Measurements from ENCODE around the gene FRYL.
A peak's percentile ranks its signal among the peaks of the same experiment; 100 is the strongest.

The FRYL gene

DNA sequence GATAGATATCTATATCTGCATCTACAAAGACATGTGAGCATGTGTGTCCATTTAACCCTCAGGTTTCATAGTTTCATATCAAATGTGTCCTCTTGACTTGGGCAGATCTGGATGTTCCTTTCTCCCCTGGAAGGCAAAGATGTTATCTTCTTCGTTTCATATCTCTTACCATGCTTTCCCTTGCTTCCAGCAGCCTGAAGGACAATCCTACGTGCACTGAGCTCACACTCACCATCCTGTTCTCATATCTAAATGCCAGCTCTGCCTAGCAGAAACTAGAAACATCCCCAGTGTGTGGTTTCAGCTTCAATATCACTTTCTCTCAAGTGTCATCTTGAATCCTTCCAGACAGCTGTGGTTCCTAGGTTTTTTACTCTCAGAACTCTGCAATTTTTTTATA, 223.8 kb downstream of the FRYL start:
- no peak for DNase-seq (ENCODE audit: extremely low read depth, low read depth)
- TF ChIP-seq, protein P1, sequence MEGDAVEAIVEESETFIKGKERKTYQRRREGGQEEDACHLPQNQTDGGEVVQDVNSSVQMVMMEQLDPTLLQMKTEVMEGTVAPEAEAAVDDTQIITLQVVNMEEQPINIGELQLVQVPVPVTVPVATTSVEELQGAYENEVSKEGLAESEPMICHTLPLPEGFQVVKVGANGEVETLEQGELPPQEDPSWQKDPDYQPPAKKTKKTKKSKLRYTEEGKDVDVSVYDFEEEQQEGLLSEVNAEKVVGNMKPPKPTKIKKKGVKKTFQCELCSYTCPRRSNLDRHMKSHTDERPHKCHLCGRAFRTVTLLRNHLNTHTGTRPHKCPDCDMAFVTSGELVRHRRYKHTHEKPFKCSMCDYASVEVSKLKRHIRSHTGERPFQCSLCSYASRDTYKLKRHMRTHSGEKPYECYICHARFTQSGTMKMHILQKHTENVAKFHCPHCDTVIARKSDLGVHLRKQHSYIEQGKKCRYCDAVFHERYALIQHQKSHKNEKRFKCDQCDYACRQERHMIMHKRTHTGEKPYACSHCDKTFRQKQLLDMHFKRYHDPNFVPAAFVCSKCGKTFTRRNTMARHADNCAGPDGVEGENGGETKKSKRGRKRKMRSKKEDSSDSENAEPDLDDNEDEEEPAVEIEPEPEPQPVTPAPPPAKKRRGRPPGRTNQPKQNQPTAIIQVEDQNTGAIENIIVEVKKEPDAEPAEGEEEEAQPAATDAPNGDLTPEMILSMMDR (IDR thresholded peaks at IDR 0.05; ENCODE audit: low read depth, low read length, missing control alignments): no peak
- H3K4me3 ChIP-seq (replicated peaks; ENCODE audit: low read depth, low read length): no peak overlapping the region

DNA sequence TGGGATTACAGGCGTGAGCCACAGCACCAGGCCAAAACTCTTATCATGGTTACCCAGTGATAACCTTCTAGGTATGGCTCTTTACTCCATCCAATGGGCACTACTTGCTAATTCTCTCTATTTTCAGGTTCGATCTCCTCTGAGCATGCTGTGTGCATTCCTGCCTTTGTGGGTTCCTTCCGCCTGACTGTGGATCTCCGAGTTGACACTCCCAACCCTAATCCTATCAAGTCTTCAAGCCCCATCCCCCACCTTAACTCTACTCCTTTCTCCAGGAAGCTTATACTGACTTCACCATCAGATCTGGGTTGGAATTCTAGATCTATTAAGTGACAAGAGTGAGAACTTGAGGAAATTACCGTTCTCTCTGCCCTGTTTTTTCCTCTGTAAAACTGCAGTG, 225.5 kb downstream of the FRYL start:
- TF ChIP-seq, protein P1 (IDR thresholded peaks at IDR 0.05; ENCODE audit: low read depth, low read length, missing control alignments): no peak
- no peak for DNase-seq (ENCODE audit: extremely low read depth, low read depth)
- H3K4me3 ChIP-seq (replicated peaks; ENCODE audit: low read depth, low read length): no peak overlapping the region

DNA sequence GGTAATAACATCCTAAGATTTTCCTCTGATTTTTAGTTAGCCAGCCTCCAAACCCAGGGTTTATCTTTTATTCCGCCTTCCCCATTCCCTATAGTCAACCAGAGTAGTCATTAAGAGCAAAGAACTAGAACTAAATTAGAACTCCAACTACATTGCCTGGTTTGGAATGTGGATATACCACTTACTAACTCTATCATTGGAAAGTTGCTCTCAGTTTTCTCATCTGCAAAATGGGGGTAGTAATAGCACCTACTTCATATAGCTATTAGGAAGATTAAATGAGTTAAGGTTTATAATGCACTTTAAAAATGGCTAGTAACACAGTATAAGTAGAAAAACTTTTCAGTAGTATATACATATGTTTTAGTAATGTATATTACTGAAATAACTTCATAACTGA, 226.4 kb downstream of the FRYL start:
- TF ChIP-seq, protein P1 (IDR thresholded peaks at IDR 0.05; ENCODE audit: low read depth, low read length, missing control alignments): no peak
- DNase-seq (ENCODE audit: extremely low read depth, low read depth): no peak
- H3K4me3 ChIP-seq (replicated peaks; ENCODE audit: low read depth, low read length): no peak overlapping the region

DNA sequence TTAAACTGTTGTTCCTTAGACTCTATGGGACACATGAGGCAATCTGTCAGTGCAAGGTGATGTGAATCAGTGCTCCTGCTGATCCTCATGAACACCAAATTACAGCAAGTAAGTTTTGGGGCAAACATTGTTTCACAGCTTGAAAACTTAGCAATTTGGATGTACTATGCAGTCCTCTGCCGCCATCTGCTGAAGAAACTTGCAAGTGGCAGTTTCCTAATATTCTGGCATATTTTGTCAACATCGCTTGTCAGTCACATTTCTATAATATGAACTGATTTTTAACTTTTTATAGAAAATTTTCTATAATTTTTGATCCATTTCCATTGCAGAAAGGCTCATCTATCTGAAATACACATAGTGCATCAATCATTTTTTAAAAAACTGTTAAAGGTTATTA, 233.7 kb downstream of the FRYL start:
- H3K4me3 ChIP-seq (replicated peaks; ENCODE audit: low read depth, low read length): no peak overlapping the region
- TF ChIP-seq, protein P1 (IDR thresholded peaks at IDR 0.05; ENCODE audit: low read depth, low read length, missing control alignments): peak; percentile 50
- peak; percentile 4 for DNase-seq (ENCODE audit: extremely low read depth, low read depth)

DNA sequence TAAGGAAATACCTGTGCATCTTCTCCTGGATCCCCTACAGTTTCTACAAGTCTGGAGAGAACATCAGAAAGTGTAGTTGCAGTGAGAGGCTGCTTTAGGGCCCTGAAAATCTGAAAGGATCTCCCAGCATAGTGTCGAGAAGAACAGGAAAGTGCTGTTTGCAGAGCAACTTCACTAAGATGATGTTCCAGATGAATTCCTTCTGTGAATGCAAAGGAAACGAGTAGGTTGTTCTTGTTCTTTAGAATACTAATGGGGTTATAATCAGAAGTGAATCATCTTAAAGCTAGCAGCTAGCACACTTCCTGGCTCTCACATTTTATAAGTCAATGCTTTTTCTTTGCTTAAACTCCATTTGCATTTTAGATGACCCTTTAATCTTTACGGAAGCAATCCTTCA, 236.3 kb downstream of the FRYL start:
- no peak for DNase-seq (ENCODE audit: extremely low read depth, low read depth)
- TF ChIP-seq, protein P1 (IDR thresholded peaks at IDR 0.05; ENCODE audit: low read depth, low read length, missing control alignments): no peak
- H3K4me3 ChIP-seq (replicated peaks; ENCODE audit: low read depth, low read length): no peak overlapping the region

DNA sequence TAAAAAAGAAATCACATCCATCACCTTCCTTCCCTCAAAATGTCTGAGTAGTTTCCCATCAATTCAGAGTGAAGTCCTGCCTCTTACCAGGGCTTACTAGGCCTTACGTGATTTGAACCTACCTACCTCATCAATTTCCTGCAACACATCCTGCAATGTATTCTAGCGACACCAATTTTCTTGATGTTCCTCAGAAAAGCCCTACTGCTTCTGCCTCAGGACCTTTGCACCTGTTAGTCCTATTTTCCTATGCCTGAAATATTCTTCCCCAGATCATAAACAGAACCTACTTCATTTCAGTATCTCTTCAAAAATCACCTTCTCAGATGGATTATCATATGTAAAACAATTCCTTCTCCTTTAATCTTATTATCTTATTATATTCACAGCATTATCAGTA, 237.2 kb downstream of the FRYL start:
- no peak overlapping the region for H3K4me3 ChIP-seq (replicated peaks; ENCODE audit: low read depth, low read length)
- TF ChIP-seq, protein P1 (IDR thresholded peaks at IDR 0.05; ENCODE audit: low read depth, low read length, missing control alignments): no peak
- no peak for DNase-seq (ENCODE audit: extremely low read depth, low read depth)

DNA sequence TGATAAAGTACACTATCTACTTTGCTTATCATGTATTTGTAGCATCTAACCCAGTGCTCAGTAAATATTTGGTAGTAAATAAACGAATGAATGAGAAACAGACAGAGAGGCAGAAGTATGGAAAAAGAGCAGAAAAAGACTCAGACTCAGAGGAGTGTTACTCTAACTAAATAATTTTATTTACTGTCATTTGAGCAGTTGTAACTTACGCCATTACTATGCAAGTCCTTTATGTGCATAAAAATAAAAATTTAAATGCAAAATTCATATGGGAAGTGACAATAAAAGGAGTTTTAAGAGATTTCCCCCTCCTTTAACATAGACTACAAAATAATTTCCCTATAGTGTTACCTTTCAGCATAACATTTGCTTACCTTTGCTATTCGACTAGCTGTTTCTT, 240.5 kb downstream of the FRYL start:
- no peak overlapping the region for H3K4me3 ChIP-seq (replicated peaks; ENCODE audit: low read depth, low read length)
- DNase-seq (ENCODE audit: extremely low read depth, low read depth): no peak
- TF ChIP-seq, protein P1 (IDR thresholded peaks at IDR 0.05; ENCODE audit: low read depth, low read length, missing control alignments): no peak

All from HFF-Myc (cell line).